Measurements from ENCODE around the gene ETNK2.

ETNK2 gene, protein sequence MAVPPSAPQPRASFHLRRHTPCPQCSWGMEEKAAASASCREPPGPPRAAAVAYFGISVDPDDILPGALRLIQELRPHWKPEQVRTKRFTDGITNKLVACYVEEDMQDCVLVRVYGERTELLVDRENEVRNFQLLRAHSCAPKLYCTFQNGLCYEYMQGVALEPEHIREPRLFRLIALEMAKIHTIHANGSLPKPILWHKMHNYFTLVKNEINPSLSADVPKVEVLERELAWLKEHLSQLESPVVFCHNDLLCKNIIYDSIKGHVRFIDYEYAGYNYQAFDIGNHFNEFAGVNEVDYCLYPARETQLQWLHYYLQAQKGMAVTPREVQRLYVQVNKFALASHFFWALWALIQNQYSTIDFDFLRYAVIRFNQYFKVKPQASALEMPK

DNA sequence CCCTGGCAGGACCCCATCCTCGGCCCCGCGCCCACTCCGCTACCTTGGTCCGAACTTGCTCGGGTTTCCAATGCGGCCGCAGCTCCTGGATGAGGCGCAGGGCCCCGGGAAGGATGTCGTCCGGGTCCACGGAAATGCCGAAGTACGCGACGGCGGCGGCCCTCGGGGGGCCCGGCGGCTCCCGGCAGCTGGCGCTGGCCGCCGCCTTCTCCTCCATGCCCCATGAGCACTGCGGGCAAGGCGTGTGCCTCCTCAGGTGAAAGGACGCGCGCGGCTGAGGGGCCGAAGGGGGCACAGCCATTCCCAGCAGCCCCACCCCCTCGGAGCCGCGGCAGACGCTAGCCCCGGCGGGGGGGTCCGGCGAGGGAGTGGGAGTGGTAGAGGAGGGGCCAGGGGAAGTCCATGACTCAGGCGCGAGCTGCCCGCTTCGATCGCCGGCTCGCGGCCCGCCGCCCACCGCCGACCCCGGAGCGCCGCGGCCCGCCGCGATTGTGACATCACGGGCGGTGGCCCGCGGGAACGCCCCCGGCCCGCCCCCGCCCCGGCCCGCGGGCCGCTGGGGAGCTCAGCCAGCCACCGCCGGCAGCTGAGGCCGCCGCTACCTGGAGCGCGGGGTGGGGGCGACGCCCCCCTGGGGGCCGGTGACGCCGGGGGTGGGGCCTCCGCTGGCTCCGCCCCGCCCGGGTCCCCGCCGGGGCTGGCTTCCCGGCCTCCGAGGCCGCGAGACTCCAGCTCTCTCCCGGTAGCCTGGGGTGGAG, at the start of gene ETNK2:
Gene ETNK2, minus strand, starts transcription at position 493 of the 758 bp plus-strand sequence. Its CDS starts 192 bp downstream, at position 301.
- no peak for DNase-seq

DNA sequence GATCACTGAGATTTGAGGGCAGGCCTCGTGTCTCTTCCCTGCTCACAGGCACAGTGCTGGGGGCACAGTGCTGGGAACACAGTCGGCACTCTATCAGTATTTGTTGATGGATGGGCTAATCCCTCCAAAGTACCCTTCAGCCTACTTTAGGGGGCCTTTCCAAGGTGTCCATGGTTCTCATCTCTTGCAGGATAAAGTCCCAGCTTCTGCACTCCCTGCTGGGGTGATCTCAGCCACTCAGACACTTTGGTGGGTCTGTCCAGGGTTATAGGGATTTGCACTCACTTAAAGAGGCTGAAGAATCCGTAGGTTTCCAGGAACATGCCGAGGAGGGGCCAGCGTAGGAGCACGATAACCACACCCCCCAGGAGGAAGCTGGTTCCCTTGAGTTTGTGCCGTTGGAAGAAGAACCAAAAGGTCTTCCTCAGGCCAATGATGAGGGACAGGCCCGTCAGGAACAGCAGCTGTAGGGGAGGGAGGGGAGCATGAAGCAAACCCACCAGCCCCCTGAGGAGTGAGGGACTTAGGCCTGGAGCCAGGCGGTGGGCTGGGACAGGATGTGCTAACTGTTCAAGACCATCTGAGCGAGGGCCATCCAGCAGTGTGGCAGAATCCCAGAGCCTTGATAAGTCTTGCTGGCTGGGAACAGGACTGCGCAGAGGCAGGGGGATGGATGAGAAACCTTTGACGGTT, 49.6 kb upstream of the ETNK2 start:
- DNase-seq: no peak

DNA sequence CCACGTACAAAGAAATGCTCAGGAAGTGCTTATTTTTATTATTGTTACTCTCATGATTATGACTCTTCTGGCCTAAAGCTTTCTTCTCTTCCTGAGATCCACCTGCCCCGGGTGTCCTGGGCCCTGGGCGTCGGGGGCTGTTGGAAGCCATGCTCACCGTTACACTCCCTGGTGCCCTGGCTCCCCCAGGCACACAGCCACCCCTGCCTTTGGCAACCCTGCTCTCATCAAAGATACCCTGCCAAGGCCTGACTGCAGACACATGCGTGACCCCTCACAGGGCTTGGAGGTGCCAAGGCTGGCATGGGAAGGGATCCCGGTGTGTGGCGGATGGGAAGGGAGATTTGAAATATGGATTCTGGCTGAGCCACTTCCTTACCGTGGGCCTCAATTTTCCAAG, 47.7 kb upstream of the ETNK2 start:
- DNase-seq: no peak

DNA sequence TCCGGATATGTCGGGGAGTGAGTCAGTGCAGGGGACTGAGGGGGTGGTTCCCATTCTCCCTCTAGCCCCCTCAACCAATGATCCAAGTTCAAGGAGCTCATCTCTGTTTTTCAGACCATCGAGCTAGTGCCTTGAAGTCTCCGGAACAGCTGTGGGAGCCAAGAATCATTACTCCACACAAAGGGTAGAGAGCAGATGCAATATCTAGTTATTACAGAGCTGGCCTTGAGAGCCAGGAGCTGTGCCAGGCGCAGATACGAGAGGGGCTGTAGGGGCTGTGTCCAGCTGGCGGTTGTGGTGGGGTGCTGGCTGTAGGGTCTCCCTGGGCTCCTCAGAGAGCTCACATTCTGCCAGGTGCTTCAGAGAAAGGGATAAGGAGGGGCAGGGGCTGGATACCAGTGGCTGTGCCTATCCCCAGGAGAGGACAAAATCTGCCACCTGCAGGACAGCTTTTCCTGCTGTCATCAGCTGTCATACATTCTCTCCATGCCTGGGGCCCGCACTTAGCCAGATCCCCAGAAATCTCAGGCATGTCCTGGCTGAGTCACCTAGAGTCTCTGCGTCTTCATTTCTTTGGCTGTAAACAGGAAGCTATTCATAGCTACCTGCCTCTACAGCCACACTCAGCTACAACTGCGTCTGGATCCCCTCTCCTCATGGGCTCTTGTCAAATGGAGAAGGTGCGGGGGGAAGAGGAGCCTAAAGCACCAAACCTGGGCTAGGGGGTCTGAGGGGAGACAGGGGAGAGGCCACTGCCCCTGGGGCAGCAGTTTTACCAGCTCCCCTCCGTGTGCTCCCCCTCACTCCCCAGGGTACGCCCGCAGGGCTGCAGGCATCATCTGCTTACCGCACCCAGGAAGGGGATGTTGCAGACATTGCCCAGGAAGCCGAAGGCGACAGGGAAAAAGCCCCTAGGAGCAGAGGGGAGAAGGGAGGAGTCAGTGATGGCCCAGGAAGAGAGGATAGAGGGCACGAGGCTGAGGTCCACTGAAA, 46.8 kb upstream of the ETNK2 start:
- peak; percentile 49 for DNase-seq

DNA sequence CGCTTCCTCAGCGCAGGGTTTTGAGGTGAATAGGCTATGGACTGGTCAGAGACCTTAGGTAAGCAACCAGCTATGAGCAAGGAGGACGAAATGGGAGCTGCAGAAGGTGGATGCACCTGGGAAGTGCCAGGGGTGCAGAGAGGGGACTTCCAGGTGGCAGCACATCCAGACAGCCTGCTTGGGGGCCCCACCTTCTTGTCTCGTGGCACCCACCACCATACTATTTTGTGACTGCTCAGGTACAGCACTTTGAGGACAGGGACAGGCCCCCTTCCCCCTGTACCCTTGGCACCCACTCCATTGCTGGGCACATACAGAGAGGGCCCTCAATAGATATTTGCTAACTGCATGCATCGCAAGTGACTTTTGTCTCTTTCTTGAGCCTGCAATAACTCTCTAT, 45.2 kb upstream of the ETNK2 start:
- DNase-seq: no peak

DNA sequence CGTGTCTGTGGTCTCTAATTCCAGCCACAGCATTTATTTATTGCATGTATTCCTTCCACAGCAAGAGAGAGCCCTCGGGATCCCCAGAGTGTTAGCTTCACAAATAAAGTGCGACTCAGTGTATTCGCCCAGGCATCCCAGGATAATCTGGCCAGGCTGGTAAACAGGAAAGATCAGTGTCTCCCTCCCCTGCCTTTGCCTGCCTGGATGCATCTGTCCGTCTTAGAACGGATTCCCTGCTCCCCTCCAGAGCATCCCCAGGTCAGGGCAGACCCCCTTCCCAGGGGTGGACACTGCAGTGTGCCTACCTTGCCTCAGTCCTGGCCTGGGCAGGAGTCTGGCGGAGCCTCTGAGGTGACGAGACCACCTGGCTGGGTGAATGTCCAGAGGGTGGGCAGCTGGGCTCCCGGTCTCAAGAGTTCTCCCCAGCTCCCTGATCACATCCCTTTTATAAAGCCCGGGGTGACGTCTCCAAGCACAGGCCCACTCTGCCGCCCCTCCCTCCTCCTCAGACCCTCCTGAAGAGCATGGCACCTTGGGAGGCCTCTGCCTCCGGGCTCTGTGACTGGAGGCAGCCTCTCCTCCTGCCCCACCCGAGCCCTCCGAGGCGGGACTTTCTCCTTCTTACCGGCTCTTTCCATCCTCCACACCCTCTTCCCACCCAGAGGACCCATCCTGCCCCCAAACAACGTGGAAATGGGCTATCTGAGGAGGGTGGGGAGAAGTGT, 44.4 kb upstream of the ETNK2 start, which contains the start of gene KISS1:
Gene KISS1, minus strand, starts transcription at position 424 of the 728 bp plus-strand sequence. CDS start 3,615 bp downstream, outside the sequence.
- no peak for DNase-seq

DNA sequence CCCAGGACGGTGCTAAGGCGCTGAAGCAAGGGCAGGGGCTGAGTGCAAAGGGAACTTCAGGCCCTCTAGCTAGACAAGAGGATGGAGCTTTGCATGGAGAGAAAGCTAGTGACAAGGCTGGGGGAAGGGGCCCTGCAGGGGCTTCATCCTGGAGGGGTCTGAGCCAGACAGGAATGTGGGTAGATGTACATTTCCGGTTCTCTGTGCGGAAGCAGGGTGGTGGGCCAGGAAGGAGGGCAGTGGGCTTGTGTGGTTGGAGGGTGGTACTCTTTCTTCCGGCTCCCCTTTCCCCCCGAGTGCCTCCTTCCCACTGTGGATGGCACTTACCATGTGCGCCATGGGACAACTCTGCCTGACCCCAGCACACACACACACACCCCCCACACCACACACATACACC, 42.9 kb upstream of the ETNK2 start:
- DNase-seq: no peak

DNA sequence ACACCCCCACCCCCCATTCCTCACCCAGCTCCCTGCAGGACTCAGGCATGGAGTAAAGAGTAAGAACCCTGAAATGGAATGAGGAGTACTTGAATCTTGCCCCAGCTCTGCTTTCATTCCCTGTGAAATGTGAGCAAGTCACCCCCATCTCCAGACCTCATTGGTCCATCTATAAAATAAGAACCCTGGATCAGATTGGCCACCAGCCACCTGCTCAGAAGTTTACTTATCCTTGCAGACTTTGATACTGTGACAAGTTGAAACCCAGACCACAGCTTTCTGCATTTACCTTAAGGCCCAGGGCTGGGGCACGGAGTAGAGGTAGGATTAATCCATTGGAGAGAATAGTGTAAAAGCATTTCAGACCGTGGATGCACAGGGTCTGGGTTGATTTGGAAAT, 42.2 kb upstream of the ETNK2 start:
- DNase-seq: no peak

DNA sequence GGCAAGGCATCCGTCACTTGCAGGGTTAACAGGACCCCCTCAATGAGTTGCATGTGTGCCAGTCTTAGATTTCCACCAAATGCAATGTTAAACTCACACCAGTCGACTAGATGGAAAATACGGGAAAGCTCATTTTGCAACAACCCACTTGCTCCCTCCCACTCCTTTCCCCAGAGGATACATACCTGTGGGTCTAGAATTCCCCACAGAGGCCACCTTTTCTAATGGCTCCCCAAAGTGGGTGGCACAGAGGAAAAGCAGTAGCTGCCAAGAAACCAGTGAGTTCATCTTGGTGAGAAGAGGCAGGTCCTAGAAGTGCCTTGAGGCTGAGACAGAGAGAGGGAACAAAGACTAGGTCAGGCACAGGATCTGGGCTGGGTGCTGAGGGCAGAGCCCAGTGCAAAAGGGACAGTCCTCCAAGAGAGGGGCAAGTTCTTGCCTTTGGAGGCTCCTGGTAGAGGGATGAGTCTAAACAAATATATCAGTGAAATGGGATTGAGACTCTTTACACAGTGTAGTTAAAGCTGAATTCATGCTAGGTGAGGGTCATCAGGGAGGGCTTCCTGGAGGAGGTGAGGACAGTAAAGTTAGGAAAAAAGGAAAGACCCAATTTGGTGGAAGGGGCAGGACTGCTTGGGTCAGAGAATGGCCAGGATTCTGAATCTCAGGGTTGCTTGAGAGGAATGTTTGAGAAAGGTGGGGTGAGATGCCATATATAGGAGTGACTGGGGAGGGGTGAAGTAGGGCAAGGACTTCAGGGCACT, 40.9 kb upstream of the ETNK2 start:
- DNase-seq: no peak

DNA sequence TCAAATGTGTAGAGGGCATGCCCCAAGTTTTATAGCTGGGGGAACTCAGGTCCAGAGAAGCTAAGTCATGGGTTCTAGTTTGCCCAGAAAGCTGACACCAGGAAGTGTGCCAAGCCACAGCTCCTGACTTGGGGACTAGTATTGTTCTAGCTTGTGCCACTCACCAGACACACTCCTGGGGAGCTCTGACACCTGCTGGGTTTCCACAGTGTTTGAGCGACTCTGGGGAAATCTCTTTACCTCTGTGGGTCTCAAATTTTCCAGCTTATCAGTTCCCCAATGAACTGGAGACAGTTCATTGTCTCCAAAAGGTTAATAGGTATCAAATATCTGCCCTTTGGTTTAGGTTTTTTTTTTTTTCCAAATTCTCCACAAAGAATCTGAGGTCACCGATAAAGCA, 40.2 kb upstream of the ETNK2 start:
- DNase-seq: no peak

DNA sequence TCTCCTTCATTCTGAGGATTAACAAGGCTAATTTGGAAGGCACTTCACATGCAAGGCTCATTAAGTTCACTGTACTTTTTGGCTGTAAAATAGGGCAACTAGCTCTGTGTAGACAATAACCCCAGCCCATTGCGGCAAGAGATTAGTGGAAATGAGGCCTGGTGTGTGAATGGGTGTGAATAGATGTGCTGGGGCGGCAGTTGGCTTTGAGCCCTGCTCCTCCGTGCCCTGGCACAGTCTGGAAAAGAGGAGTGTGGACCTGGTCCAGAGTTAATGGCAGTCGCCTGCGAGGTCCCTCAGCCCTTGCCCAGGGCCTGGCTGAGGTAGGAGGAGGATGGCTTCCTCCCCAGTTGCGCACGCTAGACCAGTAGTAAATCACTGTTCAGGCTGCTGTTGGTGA, 39.6 kb upstream of the ETNK2 start:
- DNase-seq: no peak

DNA sequence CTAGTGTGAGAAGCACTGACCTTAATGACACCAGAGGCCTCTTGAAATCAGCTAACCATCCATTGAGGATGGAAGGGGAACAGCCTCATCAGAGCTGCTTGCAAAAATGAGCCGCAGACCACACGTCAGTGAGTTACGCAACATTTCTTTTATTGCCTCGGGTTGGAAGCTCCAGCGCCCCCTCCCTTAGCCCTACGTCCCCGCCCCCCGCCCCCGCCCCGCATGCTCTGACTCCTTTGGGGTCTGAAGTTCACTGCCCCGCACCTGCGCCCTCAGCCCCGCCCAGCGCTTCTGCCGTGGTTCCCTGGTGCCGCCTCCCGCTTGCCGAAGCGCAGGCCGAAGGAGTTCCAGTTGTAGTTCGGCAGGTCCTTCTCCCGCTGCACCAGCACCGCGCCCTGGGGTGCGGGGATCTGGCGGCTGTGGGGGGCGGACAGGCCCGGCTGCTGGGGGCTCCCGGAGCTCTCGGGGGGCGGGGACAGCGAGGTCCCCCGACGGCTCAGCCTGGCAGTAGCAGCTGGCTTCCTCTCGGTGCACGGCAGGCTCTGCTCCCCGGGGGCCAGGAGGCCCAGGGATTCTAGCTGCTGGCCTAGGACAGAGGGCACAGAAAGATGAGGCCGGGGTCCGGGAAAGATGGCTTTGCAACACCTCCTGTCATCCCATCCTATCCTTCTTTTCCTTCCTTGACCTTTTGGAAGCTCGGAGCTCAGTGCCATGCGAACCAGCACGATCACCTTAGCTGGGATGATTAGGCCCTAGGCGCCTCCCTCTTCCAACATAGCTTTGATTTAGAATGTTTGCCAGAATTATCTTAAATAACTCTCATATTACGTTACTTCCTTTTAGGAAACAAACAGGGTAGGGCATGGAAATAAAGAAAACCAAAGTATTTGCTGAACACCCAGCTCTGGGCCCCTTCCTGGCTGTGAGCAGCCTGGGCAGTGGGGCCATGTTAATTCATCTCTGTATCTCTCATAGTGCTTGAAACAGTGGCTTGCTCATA, 38.7 kb upstream of the ETNK2 start:
- DNase-seq: no peak

DNA sequence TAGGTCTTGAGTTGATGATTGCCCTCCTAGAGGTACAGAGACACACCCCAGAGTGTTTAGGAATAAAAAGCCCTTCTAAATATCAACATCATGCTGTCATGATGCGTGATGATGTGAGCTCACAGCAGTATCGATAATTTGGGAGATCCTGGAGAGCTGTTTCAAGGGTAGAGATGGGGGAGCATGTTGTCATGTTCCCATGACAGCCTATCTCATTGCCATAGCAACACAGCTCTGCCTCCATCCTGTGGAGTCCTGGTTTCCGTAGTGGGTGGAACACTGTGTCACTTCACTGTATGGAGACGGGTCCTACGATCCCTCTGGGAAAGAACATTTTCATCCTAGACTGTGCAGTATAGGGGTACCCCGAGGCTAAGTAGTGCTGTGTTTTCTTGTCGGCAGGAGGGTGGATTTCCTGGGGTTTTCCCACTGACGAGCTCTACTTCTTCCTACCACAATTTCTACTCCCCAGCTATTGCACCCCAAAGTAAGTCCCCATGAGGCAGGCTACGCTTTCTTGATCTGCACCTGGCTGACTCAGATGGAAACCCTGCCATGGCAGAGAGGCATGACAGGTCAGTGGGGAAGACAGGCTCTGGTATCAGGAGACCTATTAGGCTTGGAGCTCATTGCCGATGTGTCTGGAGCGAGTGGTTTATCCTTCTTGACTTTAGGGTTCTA, 37.3 kb upstream of the ETNK2 start:
- no peak for DNase-seq

DNA sequence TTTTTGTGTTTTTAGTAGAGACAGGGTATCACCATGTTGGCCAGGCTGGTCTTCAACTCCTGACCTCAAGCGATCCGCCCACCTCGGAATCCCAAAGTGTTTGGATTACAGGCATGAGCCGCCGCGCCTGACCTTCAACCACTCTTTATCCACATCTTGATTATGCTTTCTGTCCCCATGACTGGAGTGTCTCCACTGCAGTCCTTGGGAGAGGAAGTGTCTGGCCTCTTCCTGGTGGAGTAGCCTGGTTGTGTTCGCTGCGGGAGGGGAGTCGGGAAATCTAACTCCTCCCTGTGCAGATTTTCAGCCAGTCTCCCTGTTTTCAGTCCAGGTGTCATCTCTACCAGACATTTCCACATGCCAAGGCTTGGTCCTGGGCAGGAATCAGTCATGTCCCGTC, 34.8 kb upstream of the ETNK2 start:
- no peak for DNase-seq

DNA sequence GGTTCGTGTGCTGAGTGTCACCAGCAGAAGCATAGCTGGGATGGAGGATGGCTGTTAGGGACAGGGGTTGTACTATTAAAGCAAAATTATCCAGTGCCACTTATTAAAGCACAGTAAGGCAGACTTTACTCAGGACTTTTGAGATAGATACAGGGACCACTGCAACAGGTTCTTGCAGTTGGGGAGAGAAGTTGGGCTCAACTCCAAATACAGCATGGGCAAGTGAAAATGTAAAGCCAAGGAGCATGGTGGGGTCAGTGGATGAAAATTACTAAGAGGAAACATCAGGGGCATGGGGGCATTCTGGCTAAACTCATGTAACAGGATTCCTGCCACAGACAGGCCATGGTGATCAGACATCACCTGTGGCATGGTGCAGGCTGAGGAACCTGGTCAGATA, 29.3 kb upstream of the ETNK2 start:
- no peak for DNase-seq

DNA sequence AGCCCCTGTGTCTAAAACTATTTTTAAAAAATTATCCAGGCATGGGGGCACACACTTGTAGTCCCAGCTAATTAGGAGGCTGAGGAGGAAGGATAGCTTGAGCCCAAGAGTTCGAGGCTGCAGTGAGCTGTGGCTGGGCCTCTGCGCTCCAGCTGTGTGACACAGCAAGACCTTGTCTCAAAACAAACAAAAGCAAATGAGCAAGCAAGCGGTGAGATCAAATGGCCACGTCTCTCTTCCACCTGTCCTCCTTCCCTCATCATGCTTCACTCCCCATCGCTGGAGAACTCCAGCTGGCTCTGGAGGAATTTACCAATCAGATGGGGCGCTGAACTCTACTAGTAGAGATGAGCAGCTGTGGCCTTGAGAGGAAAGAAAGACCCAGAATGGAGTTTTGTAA, 28.3 kb upstream of the ETNK2 start:
- no peak for DNase-seq

DNA sequence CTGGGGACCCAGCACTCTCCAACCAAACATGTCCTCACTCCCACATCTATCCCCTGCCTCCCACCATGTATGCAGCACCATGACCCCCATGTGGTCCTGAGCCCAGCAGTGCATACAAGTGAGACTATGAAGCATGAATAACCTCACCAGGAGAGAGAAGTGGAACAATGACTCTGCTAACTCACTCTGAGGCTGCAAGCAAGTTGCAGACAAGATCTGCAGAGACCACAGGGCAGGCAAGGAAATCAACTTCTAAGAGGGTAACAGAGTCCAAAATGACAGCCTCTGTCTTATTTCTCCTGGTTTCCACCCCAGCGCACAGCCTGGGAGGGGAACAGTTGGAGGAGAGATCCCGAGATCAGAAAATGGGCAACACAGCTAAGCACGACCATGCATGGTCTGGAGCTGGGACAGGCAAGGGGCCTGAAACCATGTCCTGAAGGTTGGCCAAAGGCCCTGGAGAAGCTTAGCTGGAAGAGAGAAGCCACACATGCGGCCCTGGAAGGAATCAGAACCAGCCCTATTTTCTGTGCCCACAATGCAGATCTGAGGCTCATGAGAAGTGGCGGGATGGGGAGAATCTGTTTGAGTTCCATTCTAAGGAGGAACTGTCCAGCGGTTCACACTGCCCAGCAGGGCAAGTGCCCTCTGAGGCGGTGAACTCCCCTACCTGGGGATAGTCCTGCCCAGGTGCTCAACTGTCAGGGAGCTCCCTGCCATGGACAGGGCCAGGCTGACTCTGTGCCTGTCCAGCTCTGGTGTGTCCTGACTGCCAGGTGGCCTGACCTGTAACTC, 26.8 kb upstream of the ETNK2 start:
- no peak for DNase-seq

DNA sequence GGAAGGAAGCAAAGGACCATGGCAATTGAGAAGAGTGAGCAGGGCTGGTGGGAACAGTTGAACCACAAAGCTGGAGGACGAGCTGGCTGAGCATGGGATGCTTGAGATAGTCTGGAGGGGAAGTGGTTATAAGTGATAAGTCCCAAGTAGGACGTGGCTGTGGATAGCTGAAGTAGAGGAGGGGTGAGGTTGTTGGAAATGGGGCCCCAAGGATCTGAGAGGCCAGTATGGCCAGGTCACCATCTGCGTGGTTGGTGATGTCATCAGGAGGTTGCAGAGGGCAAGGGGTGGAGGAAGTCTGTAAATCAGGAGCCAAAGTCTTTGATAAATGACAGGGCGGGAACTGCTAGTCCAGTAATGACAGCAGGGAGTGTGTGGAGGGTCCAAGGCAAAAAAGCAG, 25.3 kb upstream of the ETNK2 start:
- no peak for DNase-seq

All from amniotic stem cell (primary cell).